Ishikawa (cell line): ENCODE measurements around the gene PGM1.

Experiments used
- CEBPB ChIP-seq: IDR thresholded peaks from 2 replicates; pipeline ENCODE4 v1.6.1; 2012
- CREB1 ChIP-seq: IDR thresholded peaks from 2 replicates; pipeline ENCODE4 v1.6.1; 2012; ENCODE audit warnings: low read depth
- EGR1 ChIP-seq: IDR thresholded peaks from 2 replicates; pipeline ENCODE4 v1.6.1; 2012
- EP300 ChIP-seq: IDR thresholded peaks from 2 replicates; pipeline ENCODE4 v1.6.1; 2012; ENCODE audit warnings: borderline replicate concordance
- FOXM1 ChIP-seq: IDR thresholded peaks from 2 replicates; pipeline ENCODE4 v1.6.1; 2012; ENCODE audit warnings: low read depth, borderline replicate concordance
- NFIC ChIP-seq: IDR thresholded peaks from 2 replicates; pipeline ENCODE4 v1.6.1; 2012
- RAD21 ChIP-seq: IDR thresholded peaks from 2 replicates; pipeline ENCODE4 v1.6.1; 2012; ENCODE audit warnings: low read depth
- REST ChIP-seq: IDR thresholded peaks from 2 replicates; pipeline ENCODE4 v1.6.1; 2012; ENCODE audit warnings: low read depth, mild to moderate bottlenecking
- TAF1 ChIP-seq: IDR thresholded peaks from 2 replicates; pipeline ENCODE4 v1.6.1; 2012; ENCODE audit warnings: low read depth, mild to moderate bottlenecking
- TCF12 ChIP-seq: IDR thresholded peaks from 2 replicates; pipeline ENCODE4 v1.6.1; 2012; ENCODE audit warnings: low read depth
- TEAD4 ChIP-seq: IDR thresholded peaks from 2 replicates; pipeline ENCODE4 v1.6.1; 2012
- YY1 ChIP-seq: IDR thresholded peaks from 2 replicates; pipeline ENCODE4 v1.6.1; 2012; ENCODE audit warnings: low read depth
- ZBTB7A ChIP-seq: IDR thresholded peaks from 2 replicates; pipeline ENCODE4 v1.6.1; 2012; ENCODE audit warnings: low read depth
- TF ChIP-seq, protein P1 (sequence below): IDR thresholded peaks from 2 replicates; pipeline ENCODE4 v1.6.1; 2012
- TF ChIP-seq, protein P2 (sequence below): IDR thresholded peaks from 2 replicates; pipeline ENCODE4 v1.6.1; 2012

The PGM1 gene

DNA sequence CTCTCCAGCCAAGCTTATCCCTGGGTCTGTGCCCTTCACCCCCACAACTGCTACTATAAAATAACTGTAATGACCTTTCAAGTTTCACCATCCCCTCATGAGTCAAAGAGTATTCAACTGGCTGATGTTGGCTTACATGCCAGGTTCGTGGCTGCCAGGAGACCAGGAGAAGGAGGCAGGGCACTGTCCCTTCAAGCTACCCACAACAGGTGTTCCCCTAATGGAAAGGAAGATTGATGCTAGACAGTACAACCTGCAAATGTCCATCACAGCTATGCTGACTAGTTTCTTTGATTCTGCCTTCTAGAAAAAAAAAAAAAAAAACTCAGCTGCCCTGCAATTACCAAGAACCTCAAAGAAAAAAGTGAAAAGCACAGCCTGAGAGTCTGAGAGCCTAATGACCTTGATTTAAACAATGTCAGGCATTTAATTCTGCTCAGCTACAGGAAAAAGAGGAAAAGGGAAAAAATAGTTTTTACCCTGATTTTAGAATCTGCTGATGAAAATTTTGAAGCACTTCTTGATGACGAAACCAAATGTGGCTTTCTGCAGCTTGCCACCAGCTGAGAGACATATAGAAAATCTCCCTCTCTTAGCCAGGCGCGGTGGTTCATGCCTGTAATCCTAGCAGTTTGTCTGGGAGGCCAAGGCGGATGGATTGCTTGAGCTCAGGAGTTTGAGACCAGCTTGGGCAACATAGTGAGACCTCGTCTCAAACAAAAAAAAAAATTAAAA lies 97.9 kb downstream of the PGM1 start:
- TF ChIP-seq TAF1, result no peak
- no peak for TF ChIP-seq FOXM1
- no peak for TF ChIP-seq EP300
- no peak for TF ChIP-seq NFIC
- TF ChIP-seq, protein P1, sequence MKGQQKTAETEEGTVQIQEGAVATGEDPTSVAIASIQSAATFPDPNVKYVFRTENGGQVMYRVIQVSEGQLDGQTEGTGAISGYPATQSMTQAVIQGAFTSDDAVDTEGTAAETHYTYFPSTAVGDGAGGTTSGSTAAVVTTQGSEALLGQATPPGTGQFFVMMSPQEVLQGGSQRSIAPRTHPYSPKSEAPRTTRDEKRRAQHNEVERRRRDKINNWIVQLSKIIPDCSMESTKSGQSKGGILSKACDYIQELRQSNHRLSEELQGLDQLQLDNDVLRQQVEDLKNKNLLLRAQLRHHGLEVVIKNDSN, result no peak

GRCh38 chr1:63691701-63692425 lies 98.7 kb downstream of the PGM1 start:
- peak; percentile 90 for TF ChIP-seq RAD21
- no peak for TF ChIP-seq TCF12
- no peak for TF ChIP-seq FOXM1
- TF ChIP-seq EP300, result no peak

DNA sequence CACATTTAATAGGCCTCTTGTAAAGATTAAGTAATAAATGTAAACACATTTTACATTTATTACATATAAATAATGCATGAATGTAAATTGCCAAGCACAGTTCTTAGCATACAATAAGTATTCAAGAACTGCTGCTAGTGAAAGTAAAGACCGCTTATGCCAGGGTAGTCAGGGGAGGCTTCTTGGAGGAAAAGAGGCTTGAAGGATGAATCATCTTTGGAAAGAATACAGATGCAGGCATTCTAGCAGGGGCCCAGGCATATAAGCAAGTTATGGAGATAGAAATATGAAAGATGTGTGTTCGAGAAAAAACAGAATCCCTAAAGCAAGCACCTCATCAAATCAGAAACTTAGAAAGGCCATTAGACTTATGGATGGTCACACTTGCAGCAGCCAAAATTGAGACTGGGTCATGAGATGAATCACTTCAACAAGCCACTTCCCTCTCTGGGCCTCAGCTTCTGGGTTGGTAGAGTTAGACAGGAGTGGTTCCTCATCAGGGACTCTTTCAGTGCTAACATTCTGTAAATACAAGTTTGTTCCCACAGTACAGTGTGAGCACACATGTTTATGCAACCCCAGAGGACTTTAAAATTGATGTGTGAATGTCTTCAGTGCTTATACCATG lies 100.8 kb downstream of the PGM1 start:
- TF ChIP-seq TAF1 (no peak), EP300 (no peak), CEBPB (no peak), RAD21 (no peak), TEAD4 (no peak), REST (no peak), CREB1 (no peak), ZBTB7A (no peak), EGR1 (no peak)
- TF ChIP-seq, protein P2, sequence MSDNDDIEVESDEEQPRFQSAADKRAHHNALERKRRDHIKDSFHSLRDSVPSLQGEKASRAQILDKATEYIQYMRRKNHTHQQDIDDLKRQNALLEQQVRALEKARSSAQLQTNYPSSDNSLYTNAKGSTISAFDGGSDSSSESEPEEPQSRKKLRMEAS, result no peak

- no peak for TF ChIP-seq ZBTB7A
- TF ChIP-seq FOXM1, result no peak
- no peak for TF ChIP-seq YY1
- TF ChIP-seq RAD21, result no peak
- no peak for TF ChIP-seq CEBPB
- no peak for TF ChIP-seq TCF12
- no peak for TF ChIP-seq EP300
- no peak for TF ChIP-seq TEAD4
- TF ChIP-seq CREB1, result no peak
- TF ChIP-seq REST, result no peak
- TF ChIP-seq, protein P2, result no peak
- no peak for TF ChIP-seq EGR1
- TF ChIP-seq NFIC, result no peak
- TF ChIP-seq, protein P1, result no peak
Measured at GRCh38 chr1:63698001-63698838, 105.0 kb downstream of the PGM1 start.

- TF ChIP-seq REST (no peak), TCF12 (no peak), RAD21 (no peak), TEAD4 (no peak), EP300 (no peak), TAF1 (no peak), ZBTB7A (no peak), NFIC (no peak)
- TF ChIP-seq, protein P1, result no peak
Measured at GRCh38 chr1:63701187-63701586, 108.0 kb downstream of the PGM1 start.
